NB4 (cell line): ENCODE results near the gene OSR1.
"Not testable (repeated sequence)": the region's sequence is repeated elsewhere in the genome, so short reads cannot be mapped to it uniquely, and the experiment has no call there.

ENCODE experiments used
- DNase-seq: peaks from one replicate; pipeline ENCODE4 v3.0.0; 2010; ENCODE audit warnings: low read depth
- H3K4me3 ChIP-seq: one replicate; pipeline ENCODE4 v1.5.1; 2011; ENCODE audit warnings: mild to moderate bottlenecking, low read depth, low read length, moderate library complexity
- MAX ChIP-seq: IDR thresholded peaks from 2 replicates; pipeline ENCODE4 v1.6.1; 2011; ENCODE audit warnings: low read depth, low read length
- MYC ChIP-seq: IDR thresholded peaks from 2 replicates; pipeline ENCODE4 v1.6.1; 2011; ENCODE audit warnings: low read depth, low read length
- POLR2A ChIP-seq: IDR thresholded peaks from 2 replicates; pipeline ENCODE4 v1.6.1; 2011; ENCODE audit warnings: mild to moderate bottlenecking; ENCODE audit not compliant: insufficient read length; ENCODE audit errors: extremely low read depth
- TF ChIP-seq, protein P1 (sequence below): IDR thresholded peaks from one replicate; pipeline ENCODE4 v1.5.1; 2012; ENCODE audit warnings: low read depth, low read length

Gene OSR1

GRCh38 chr2:19358242-19359020 is at the start of gene OSR1:
Gene OSR1 (minus strand): TSS chr2:19358623. CDS start chr2:19353805, 4,818 bp downstream.
- no peak within 1 kb of the TSS for H3K4me3 ChIP-seq
- TF ChIP-seq, protein P1, sequence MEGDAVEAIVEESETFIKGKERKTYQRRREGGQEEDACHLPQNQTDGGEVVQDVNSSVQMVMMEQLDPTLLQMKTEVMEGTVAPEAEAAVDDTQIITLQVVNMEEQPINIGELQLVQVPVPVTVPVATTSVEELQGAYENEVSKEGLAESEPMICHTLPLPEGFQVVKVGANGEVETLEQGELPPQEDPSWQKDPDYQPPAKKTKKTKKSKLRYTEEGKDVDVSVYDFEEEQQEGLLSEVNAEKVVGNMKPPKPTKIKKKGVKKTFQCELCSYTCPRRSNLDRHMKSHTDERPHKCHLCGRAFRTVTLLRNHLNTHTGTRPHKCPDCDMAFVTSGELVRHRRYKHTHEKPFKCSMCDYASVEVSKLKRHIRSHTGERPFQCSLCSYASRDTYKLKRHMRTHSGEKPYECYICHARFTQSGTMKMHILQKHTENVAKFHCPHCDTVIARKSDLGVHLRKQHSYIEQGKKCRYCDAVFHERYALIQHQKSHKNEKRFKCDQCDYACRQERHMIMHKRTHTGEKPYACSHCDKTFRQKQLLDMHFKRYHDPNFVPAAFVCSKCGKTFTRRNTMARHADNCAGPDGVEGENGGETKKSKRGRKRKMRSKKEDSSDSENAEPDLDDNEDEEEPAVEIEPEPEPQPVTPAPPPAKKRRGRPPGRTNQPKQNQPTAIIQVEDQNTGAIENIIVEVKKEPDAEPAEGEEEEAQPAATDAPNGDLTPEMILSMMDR: no peak
- DNase-seq: no peak

GRCh38 chr2:19403785-19404184 is 45.4 kb upstream of the OSR1 start:
- no peak for TF ChIP-seq POLR2A
- TF ChIP-seq, protein P1: no peak
- H3K4me3 ChIP-seq: no peak overlapping the region
- no peak for DNase-seq

GRCh38 chr2:19392191-19392590 is 33.8 kb upstream of the OSR1 start:
- no peak for DNase-seq
- TF ChIP-seq, protein P1: no peak
- no peak for TF ChIP-seq MYC
- no peak for TF ChIP-seq POLR2A
- no peak for TF ChIP-seq MAX
- no peak overlapping the region for H3K4me3 ChIP-seq

GRCh38 chr2:19389469-19389868 is 31.0 kb upstream of the OSR1 start:
- DNase-seq, H3K4me3 ChIP-seq: not testable (repeated sequence)

DNA sequence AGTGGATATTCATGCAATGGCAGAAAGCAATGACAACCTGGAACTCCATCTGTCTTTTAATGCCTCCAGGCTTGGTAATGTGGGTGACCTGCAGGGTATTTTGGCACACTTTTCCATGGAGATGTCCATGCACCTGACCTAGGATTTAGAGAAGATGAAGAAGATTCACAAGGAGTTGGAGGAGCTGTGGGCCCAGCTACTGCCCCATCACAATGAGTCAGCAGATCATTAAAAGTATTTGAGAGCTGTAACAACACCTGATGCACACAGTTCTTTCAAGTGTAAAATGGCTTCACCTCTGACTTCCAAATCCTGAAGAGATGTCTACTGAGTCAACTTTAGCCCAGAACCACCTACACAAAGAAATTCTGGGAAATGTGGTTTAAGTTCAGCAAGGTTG is 22.1 kb upstream of the OSR1 start:
- TF ChIP-seq, protein P1: no peak
- TF ChIP-seq MYC (no peak), POLR2A (no peak), MAX (no peak)
- no peak for DNase-seq
- no peak overlapping the region for H3K4me3 ChIP-seq

DNA sequence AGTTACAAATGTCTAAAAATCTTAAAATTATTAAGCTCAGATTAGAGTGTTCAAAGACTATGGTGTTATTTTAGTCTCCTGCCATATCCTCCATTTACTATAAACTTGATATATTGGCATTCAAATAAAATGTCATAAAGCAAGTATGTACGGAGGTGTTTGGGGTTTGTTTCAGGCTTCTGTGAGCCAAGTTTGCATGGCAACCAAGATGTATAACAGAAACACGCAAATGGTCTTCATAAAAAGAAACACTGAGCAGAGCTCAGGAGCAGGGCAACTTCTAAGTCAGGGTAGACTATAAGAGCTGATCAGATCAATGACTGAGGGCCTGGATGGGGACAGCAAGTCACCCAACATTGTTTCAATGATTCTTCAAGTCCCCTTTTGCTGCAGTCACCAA is 20.5 kb upstream of the OSR1 start:
- no peak for TF ChIP-seq POLR2A
- no peak for TF ChIP-seq MAX
- TF ChIP-seq MYC: no peak
- TF ChIP-seq, protein P1: no peak
- DNase-seq: no peak

More for the DNA sequence above, 20.5 kb upstream of the OSR1 start:
- no peak overlapping the region for H3K4me3 ChIP-seq
